Measurements from ENCODE around the gene SH2D2A. TPM values are rescaled to one million over a fixed set of nuclear protein-coding genes. Genes with fewer than 3 reads are reported as not detected.

Gene SH2D2A
- total and polyA plus RNA-seq, 2 donors (not counting 1 experiment from before 2014, with no cell fraction given): 0.73 to 2.1 TPM

- Histone ChIP-seq H3K9ac (ENCODE audit: low read length) (peak overlapping the region; percentile 52), H3K27me3 (replicated peaks in 1 of 4; ENCODE audit: control extremely low read depth in 1 of 4, control insufficient read depth in 3 of 4, insufficient read depth in 4 of 4, low read length in 3 of 4) (peaks cover 0 to 80% (median 39%) of the 10 kb centered on the region in 4 experiments), H3K4me3 (ENCODE audit: control extremely low read depth in 1 of 5, extremely low read depth in 1 of 5, insufficient read depth in 1 of 5, low read depth in 2 of 5, low read length in 4 of 5) (peak overlapping the region in 4 of 5 experiments; percentile 15 to 54 (median 44)), H3K36me3 (replicated peaks in 1 of 2; ENCODE audit: control extremely low read depth in 1 of 2, control insufficient read depth in 1 of 2, extremely low read depth in 1 of 2, insufficient read depth in 2 of 2, low read length in 1 of 2) (no peaks in the 10 kb centered on the region), H3K79me2 (ENCODE audit: control insufficient read depth, insufficient read depth, low read length) (no peaks in the 10 kb centered on the region), H3K27ac (ENCODE audit: low read length in 2 of 2) (no peak overlapping the region), H3K9me3 (ENCODE audit: control extremely low read depth in 1 of 3, control insufficient read depth in 2 of 3, insufficient read depth in 1 of 3, low read length in 2 of 3) (peaks cover 0 to 3% (median 0%) of the 10 kb centered on the region in 3 donors), H3K4me2 (replicated peaks; ENCODE audit: low read depth, low read length, poor library complexity, severe bottlenecking) (peak overlapping the region; percentile 93), H4K20me1 (ENCODE audit: control insufficient read depth, insufficient read depth, low read length, poor library complexity, severe bottlenecking) (no peaks in the 10 kb centered on the region), H3K4me1 (ENCODE audit: control insufficient read depth in 2 of 2, insufficient read depth in 2 of 2, low read length in 2 of 2) (peaks cover 23 to 30% of the 10 kb centered on the region in 2 donors), H2AFZ (ENCODE audit: insufficient read depth, low read depth, low read length, poor library complexity, severe bottlenecking) (peak overlapping the region; percentile 64)
- H3K27me3 Mint-ChIP-seq: peaks cover 67% of the 10 kb centered on the region
- ChIA-PET POLR2A (interaction anchor here (1.5 kb wide), 1 partner anchor 132 kb away, joined by 4 read pairs; the partner anchor contains the start of genes ISG20L2 and METTL25B), CTCF (interaction anchor here (0.7 to 4.0 kb wide), 22 partner anchors 8 to 471 kb away, joined by 3 to 99 read pairs (median 4); partner anchors contain the start of genes ISG20L2, METTL25B and PRCC)
- TF ChIP-seq CTCF (IDR thresholded peaks at IDR 0.05): peak; percentile 73
- no peak for TF ChIP-seq EZH2 (IDR thresholded peaks at IDR 0.05; ENCODE audit: borderline replicate concordance, insufficient read depth, low read depth, low read length, poor library complexity, severe bottlenecking)
- peaks cover 18% of the 10 kb centered on the region for H3K4me1 Mint-ChIP-seq
- WGBS (ENCODE audit: insufficient coverage): 2% methylated on average over 35 of the region's 35 CpGs
- no peaks in the 10 kb centered on the region for H3K9me3 Mint-ChIP-seq (ENCODE audit: insufficient read depth)
- intact Hi-C loops (cut with micrococcal nuclease): loop anchor here (1.0 to 5.0 kb wide), 2 partner anchors 63 to 153 kb away; partner anchors contain the start of gene CRABP2
- DNase-seq (peak; percentile 71), ATAC-seq (ENCODE audit: low read depth) (peak; percentile 73)
- H3K27ac Mint-ChIP-seq: no peak overlapping the region
- H3K4me3 Mint-ChIP-seq: peak overlapping the region; percentile 83
Observed at GRCh38 chr1:156860113-156860627, 43.5 kb upstream of the SH2D2A start.

- POLR2A ChIA-PET: no interaction called here
- H3K4me3 Mint-ChIP-seq: peak overlapping the region; percentile 83
- WGBS (ENCODE audit: insufficient coverage): 2% methylated on average over 33 of the region's 33 CpGs
- peaks cover 0 to 75% (median 39%) of the 10 kb centered on the region in 4 experiments for H3K27me3 ChIP-seq (replicated peaks in 1 of 4; ENCODE audit: control extremely low read depth in 1 of 4, control insufficient read depth in 3 of 4, insufficient read depth in 4 of 4, low read length in 3 of 4)
- intact Hi-C loops (cut with micrococcal nuclease): loop anchor here (1.0 to 5.0 kb wide), 2 partner anchors 62 to 152 kb away; partner anchors contain the start of gene CRABP2
- CTCF ChIA-PET: interaction anchor here (0.7 to 4.0 kb wide), 19 partner anchors 9 to 234 kb away, joined by 3 to 99 read pairs (median 3); partner anchors contain the start of genes ISG20L2, METTL25B and PRCC
- no peak overlapping the region for H3K27ac ChIP-seq (ENCODE audit: low read length in 2 of 2)
- TF ChIP-seq EZH2 (IDR thresholded peaks at IDR 0.05; ENCODE audit: borderline replicate concordance, insufficient read depth, low read depth, low read length, poor library complexity, severe bottlenecking) (peak; percentile 25), CTCF (IDR thresholded peaks at IDR 0.05) (no peak)
- H3K4me3 ChIP-seq (ENCODE audit: control extremely low read depth in 1 of 5, extremely low read depth in 1 of 5, insufficient read depth in 1 of 5, low read depth in 2 of 5, low read length in 4 of 5): peak overlapping the region in 3 of 5 experiments; percentile 41 to 54 (median 48)
- H3K4me1 Mint-ChIP-seq: peaks cover 18% of the 10 kb centered on the region
- no peaks in the 10 kb centered on the region for H3K79me2 ChIP-seq (ENCODE audit: control insufficient read depth, insufficient read depth, low read length)
- no peaks in the 10 kb centered on the region for H3K9me3 Mint-ChIP-seq (ENCODE audit: insufficient read depth)
- ATAC-seq (ENCODE audit: low read depth) (no peak), DNase-seq (no peak)
- H3K27ac Mint-ChIP-seq: no peak overlapping the region
- H2AFZ ChIP-seq (ENCODE audit: insufficient read depth, low read depth, low read length, poor library complexity, severe bottlenecking): peak overlapping the region; percentile 64
- peaks cover 23 to 30% of the 10 kb centered on the region in 2 donors for H3K4me1 ChIP-seq (ENCODE audit: control insufficient read depth in 2 of 2, insufficient read depth in 2 of 2, low read length in 2 of 2)
- peak overlapping the region; percentile 93 for H3K4me2 ChIP-seq (replicated peaks; ENCODE audit: low read depth, low read length, poor library complexity, severe bottlenecking)
- H4K20me1 ChIP-seq (ENCODE audit: control insufficient read depth, insufficient read depth, low read length, poor library complexity, severe bottlenecking): no peaks in the 10 kb centered on the region
- no peaks in the 10 kb centered on the region for H3K36me3 ChIP-seq (replicated peaks in 1 of 2; ENCODE audit: control extremely low read depth in 1 of 2, control insufficient read depth in 1 of 2, extremely low read depth in 1 of 2, insufficient read depth in 2 of 2, low read length in 1 of 2)
- H3K9me3 ChIP-seq (ENCODE audit: control extremely low read depth in 1 of 3, control insufficient read depth in 2 of 3, insufficient read depth in 1 of 3, low read length in 2 of 3): peaks cover 0 to 3% (median 0%) of the 10 kb centered on the region in 3 donors
- peaks cover 66% of the 10 kb centered on the region for H3K27me3 Mint-ChIP-seq
- H3K9ac ChIP-seq (ENCODE audit: low read length): peak overlapping the region; percentile 52
Observed at GRCh38 chr1:156859523-156860112, 43.0 kb upstream of the SH2D2A start.

Measured in B cell (primary cell).